GM19438 (cell line): ENCODE results near the gene INTS7.
"Not testable (repeated sequence)": the region's sequence is repeated elsewhere in the genome, so short reads cannot be mapped to it uniquely, and the experiment has no call there.

Experiments used
- ATAC-seq: cut with Tn5 transposase; IDR thresholded peaks from one replicate; pipeline ENCODE4 v1.9.1; 2021; ENCODE audit warnings: low read depth; ENCODE audit not compliant: unreplicated experiment

INTS7 gene

GRCh38 chr1:212039622-212040021 lies 4.3 kb upstream of the INTS7 start:
- no peak for ATAC-seq

DNA sequence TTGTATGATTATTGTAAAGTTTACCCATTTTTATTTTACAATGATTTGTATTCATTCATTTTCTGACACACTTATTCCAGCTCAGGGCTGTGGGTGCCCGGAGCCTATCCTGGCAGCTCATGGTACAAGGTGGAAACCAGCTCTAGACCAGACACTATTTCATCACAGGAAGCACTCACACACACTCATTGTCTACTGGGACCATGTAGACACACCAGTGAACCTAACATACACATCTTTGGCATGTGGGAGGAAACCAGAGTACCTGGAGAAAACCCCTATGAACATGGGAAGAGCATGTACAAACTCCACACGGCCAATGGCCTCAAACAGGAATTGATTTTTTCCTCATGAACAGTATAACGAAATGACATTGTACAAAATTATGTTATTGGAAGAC lies 2.5 kb upstream of the INTS7 start:
- ATAC-seq, result no peak

DNA sequence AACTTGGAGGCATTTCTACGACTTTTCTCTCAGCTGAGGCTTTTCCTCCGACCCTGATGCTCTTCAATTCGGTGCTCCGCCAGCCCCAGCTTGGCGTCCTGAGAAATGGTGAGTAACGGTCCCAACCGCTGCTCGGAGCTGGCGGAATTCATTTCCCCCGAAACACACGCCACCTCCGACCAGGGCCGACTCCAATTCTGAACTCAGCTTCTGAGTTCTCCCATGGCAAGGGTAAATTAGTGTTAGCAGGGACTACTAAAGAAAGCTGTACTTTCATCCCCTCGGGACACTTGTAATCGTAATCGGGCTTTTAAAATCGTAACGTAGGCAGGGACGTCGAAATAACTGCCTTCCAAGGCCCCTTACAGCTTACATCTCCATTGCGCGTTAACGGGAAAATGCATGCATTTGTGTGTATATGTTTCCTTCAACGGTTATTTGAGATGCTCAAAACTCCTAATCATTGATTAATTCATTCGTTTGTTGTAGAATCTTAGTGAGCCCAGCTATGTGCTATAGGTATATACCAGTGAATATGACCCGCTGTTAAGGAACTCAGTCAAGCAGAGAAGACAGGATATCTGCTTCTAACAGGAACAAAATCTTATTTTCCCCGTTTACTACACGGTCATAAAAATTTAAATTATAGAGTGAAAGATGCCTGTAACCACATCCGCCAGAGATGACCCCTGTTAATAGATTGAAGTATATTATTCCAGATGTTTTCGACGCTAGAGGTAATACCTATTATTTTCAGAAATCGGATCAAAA lies 663 bp upstream of the INTS7 start:
- peak; percentile 10 for ATAC-seq

GRCh38 chr1:212034516-212035122 lies 738 bp downstream of the INTS7 start:
- peak; percentile 2 for ATAC-seq

GRCh38 chr1:212030936-212031528 lies 4.3 kb downstream of the INTS7 start:
- no peak for ATAC-seq

- not testable (repeated sequence) for ATAC-seq
These were observed 7.6 kb downstream of the INTS7 start for GRCh38 chr1:212027727-212028126.

GRCh38 chr1:212024469-212025149 lies 10.7 kb downstream of the INTS7 start:
- no peak for ATAC-seq

GRCh38 chr1:212022908-212023307 lies 12.4 kb downstream of the INTS7 start:
- ATAC-seq, result not testable (repeated sequence)

- ATAC-seq, result no peak
These were observed 13.8 kb downstream of the INTS7 start for GRCh38 chr1:212021563-212021962.

GRCh38 chr1:212020975-212021374 lies 14.4 kb downstream of the INTS7 start:
- ATAC-seq, result no peak

DNA sequence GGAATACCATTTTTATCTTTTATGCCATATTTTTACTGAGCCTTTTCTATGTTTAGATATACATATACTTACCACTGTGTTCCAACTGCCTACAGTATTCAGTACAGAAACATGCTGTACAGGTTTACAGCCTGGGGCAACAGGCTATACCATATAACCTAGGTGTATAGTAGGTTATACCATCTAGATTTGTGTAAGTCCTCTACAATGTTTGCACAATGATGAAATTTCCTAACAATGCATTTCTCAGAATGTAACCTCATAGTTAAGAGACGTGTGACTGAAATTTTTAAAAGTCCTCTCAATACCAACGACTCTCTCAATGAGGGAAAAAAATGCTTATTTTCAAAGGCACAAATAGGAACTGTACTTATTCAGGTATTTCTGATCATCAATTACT lies 21.7 kb downstream of the INTS7 start:
- ATAC-seq, result no peak

GRCh38 chr1:212012034-212012740 lies 23.2 kb downstream of the INTS7 start:
- ATAC-seq, result peak; percentile 85

GRCh38 chr1:212010004-212010403 lies 25.4 kb downstream of the INTS7 start:
- ATAC-seq, result no peak

- ATAC-seq, result no peak
These were observed 25.8 kb downstream of the INTS7 start for GRCh38 chr1:212009561-212009960.

DNA sequence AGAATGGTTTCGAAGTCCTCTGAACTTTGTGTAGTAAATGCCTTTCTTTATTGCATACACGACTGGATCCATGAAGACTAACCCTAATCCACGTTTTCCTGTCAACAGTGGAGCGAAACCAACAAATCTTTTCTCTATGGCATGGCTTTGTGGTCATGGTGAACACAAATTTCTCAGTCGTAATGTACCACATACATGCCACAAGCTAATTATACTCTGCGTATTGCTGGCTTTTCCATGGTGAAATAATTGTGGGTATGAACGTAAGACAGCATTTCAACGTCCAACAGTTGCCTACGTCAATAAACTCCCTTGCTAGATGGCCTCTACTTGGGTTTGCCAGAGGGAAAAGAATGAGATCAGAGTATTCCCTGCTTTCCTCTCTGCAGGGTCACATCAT lies 27.5 kb downstream of the INTS7 start:
- no peak for ATAC-seq

GRCh38 chr1:212007178-212007577 lies 28.2 kb downstream of the INTS7 start:
- no peak for ATAC-seq

- ATAC-seq, result no peak
These were observed 30.3 kb downstream of the INTS7 start for GRCh38 chr1:212004895-212005608.

- no peak for ATAC-seq
These were observed 32.8 kb downstream of the INTS7 start for GRCh38 chr1:212002536-212002935.

GRCh38 chr1:211997426-211997825 lies 37.9 kb downstream of the INTS7 start:
- ATAC-seq, result not testable (repeated sequence)

DNA sequence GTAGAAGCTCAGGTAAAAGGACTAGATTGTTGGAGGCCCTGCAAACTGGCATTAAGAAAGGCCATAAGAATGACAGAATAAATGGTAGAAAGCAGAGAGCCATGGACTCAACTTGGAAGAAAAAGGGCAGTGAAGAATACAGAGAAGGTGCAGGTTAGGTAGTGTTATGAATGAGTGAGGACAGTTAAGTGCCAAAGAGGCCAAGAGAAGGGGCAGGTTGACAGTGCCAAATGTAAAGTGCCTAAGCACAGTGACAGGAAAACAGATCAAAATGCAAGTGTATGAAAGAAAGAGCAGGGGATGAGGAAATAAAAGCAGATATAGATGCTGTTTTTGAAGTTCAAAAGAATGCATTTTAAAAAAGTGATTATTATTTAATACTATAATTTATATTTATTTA lies 43.7 kb downstream of the INTS7 start:
- no peak for ATAC-seq
